ENCODE measurements around the gene IKZF3.
A peak's percentile ranks its signal among the peaks of the same experiment; 100 is the strongest.

IKZF3 gene

DNA sequence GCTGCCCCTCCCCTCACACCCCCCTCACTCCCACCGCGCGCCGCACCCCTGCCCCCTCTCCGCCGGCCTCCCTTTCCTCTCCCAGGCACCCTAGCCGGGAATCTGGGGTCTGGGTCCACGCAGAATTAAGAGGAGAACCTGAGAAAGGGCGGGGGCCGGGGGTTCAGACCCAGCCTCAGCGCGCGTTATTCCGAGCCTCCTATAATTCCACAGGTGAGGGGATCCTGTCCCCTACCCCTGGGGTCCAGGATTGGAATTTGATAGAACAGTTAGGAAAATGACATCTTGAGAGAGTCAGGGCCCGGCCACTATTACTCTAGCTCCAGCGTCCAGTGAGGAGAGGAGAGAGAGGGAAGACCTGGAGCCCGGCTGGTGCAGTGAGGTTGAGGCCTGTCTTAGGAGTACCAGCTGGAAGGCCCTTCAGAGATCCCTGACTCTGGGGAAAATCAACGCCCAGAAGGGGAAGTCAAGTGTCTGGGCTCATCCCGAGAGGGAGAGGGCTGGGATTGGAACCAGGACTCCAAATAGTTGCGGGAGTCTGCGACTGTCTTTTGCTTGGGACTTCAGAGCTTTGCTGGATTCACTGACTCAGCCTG, 109.1 kb downstream of the IKZF3 start:
- Histone ChIP-seq H2AFZ (ENCODE audit: low read length) (no peak overlapping the region), H3K4me1 (ENCODE audit: low read length) (peaks cover 58% of the 10 kb centered on the region)

GRCh38 chr17:39754161-39754957, 109.8 kb downstream of the IKZF3 start:
- Histone ChIP-seq H3K27ac (ENCODE audit: low read length) (peak overlapping the region; percentile 99), H3K4me2 (ENCODE audit: low read depth, low read length) (peak overlapping the region; percentile 96), H3F3A (ENCODE audit: insufficient read depth, low read length) (peaks cover 48% of the 10 kb centered on the region), H3K79me2 (ENCODE audit: low read length) (peaks cover 18% of the 10 kb centered on the region), H3K4me3 (ENCODE audit: low read length) (peak overlapping the region; percentile 85), H3K9me3 (replicated peaks; ENCODE audit: insufficient read depth, low read length) (no peaks in the 10 kb centered on the region), H3K4me1 (ENCODE audit: low read length) (peaks cover 52% of the 10 kb centered on the region), H3K36me3 (replicated peaks; ENCODE audit: insufficient read depth, low read length) (no peaks in the 10 kb centered on the region), H2AFZ (ENCODE audit: low read length) (peak overlapping the region; percentile 86), H3K9me2 (replicated peaks; ENCODE audit: insufficient read depth, low read length) (no peaks in the 10 kb centered on the region), H3K9ac (ENCODE audit: low read length) (peak overlapping the region; percentile 99), H4K20me1 (ENCODE audit: insufficient read depth, low read length) (no peaks in the 10 kb centered on the region), H3K27me3 (replicated peaks; ENCODE audit: insufficient read depth, low read length) (no peaks in the 10 kb centered on the region)
- peak; percentile 98 for DNase-seq
- TF ChIP-seq EZH2phosphoT487 (IDR thresholded peaks at IDR 0.05; ENCODE audit: low read length) (no peak), CTCF (IDR thresholded peaks at IDR 0.05; ENCODE audit: low read length) (peak; percentile 72)

More for the DNA sequence above, 109.1 kb downstream of the IKZF3 start:
- no peaks in the 10 kb centered on the region for H3K36me3 ChIP-seq (replicated peaks; ENCODE audit: insufficient read depth, low read length)
- H3F3A ChIP-seq (ENCODE audit: insufficient read depth, low read length): peaks cover 54% of the 10 kb centered on the region
- H3K9ac ChIP-seq (ENCODE audit: low read length): peak overlapping the region; percentile 99
- H3K4me3 ChIP-seq (ENCODE audit: low read length): peak overlapping the region; percentile 77
- no peaks in the 10 kb centered on the region for H4K20me1 ChIP-seq (ENCODE audit: insufficient read depth, low read length)
- peak overlapping the region; percentile 99 for H3K27ac ChIP-seq (ENCODE audit: low read length)
- H3K4me2 ChIP-seq (ENCODE audit: low read depth, low read length): peak overlapping the region; percentile 90
- no peaks in the 10 kb centered on the region for H3K27me3 ChIP-seq (replicated peaks; ENCODE audit: insufficient read depth, low read length)
- H3K79me2 ChIP-seq (ENCODE audit: low read length): peaks cover 24% of the 10 kb centered on the region
- no peak for DNase-seq
- H3K9me2 ChIP-seq (replicated peaks; ENCODE audit: insufficient read depth, low read length): no peaks in the 10 kb centered on the region
- TF ChIP-seq EZH2phosphoT487 (IDR thresholded peaks at IDR 0.05; ENCODE audit: low read length): no peak
- no peak for TF ChIP-seq EZH2 (optimal IDR thresholded peaks at IDR 0.05; ENCODE audit: low read depth, low read length)
- no peak for TF ChIP-seq CTCF (IDR thresholded peaks at IDR 0.05; ENCODE audit: low read length)
- H3K9me3 ChIP-seq (replicated peaks; ENCODE audit: insufficient read depth, low read length): no peaks in the 10 kb centered on the region

DNA sequence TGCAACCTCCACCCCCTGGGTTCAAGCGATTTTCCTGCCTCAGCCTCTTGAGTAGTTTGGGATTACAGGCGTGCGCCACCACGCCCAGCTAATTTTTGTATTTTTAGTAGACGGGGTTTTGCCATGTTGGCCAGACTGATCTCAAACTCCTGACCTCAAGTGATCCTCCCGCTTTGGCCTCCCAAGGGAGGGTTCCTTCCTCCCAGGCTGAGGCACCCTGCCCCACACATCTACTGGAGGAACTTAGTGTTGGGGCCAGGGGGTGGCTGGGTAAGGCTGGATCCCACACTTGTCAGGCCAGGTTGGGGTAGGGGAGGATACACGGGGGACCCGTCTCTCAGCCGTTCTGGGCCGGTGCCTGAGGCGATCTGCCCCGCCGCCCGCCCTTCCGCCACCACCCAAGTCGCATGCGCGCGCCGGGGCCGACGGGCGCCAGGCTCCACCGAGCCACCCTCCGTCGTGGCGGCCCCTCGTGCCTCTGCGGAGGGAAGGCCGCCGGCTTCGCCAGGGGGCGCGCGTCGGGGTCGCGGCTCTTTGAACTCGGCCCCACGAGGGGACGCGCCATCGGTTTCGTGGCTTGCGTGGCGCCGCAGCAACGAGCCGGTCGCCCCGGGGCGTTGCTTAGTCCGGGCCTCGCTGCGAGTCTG, 110.5 kb downstream of the IKZF3 start:
- Histone ChIP-seq H3K27me3 (replicated peaks; ENCODE audit: insufficient read depth, low read length) (no peaks in the 10 kb centered on the region; the same call in 1 of the 2 replicates), H2AFZ (ENCODE audit: low read length) (peak overlapping the region; percentile 86), H4K20me1 (ENCODE audit: insufficient read depth, low read length) (no peaks in the 10 kb centered on the region), H3K9ac (ENCODE audit: low read length) (peak overlapping the region; percentile 96), H3F3A (ENCODE audit: insufficient read depth, low read length) (peaks cover 41% of the 10 kb centered on the region), H3K79me2 (ENCODE audit: low read length) (peaks cover 13% of the 10 kb centered on the region), H3K9me2 (replicated peaks; ENCODE audit: insufficient read depth, low read length) (no peaks in the 10 kb centered on the region), H3K27ac (ENCODE audit: low read length) (peak overlapping the region; percentile 99), H3K4me3 (ENCODE audit: low read length) (peak overlapping the region; percentile 85), H3K9me3 (replicated peaks; ENCODE audit: insufficient read depth, low read length) (no peaks in the 10 kb centered on the region), H3K4me1 (ENCODE audit: low read length) (peaks cover 44% of the 10 kb centered on the region), H3K4me2 (ENCODE audit: low read depth, low read length) (peak overlapping the region; percentile 96), H3K36me3 (replicated peaks; ENCODE audit: insufficient read depth, low read length) (no peaks in the 10 kb centered on the region)
- DNase-seq: peak; percentile 60
- TF ChIP-seq EZH2phosphoT487 (IDR thresholded peaks at IDR 0.05; ENCODE audit: low read length) (no peak), EZH2 (optimal IDR thresholded peaks at IDR 0.05; ENCODE audit: low read depth, low read length) (no peak), CTCF (IDR thresholded peaks at IDR 0.05; ENCODE audit: low read length) (no peak)

Measured in MM.1S (cell line).